HG02938 (cell line): ENCODE measurements around the gene TRAF7.

Source experiments
- ATAC-seq: cut with Tn5 transposase; IDR thresholded peaks from one replicate; pipeline ENCODE4 v1.9.1; 2021; ENCODE audit warnings: mild to moderate bottlenecking, moderate library complexity; ENCODE audit not compliant: unreplicated experiment

Gene TRAF7

DNA sequence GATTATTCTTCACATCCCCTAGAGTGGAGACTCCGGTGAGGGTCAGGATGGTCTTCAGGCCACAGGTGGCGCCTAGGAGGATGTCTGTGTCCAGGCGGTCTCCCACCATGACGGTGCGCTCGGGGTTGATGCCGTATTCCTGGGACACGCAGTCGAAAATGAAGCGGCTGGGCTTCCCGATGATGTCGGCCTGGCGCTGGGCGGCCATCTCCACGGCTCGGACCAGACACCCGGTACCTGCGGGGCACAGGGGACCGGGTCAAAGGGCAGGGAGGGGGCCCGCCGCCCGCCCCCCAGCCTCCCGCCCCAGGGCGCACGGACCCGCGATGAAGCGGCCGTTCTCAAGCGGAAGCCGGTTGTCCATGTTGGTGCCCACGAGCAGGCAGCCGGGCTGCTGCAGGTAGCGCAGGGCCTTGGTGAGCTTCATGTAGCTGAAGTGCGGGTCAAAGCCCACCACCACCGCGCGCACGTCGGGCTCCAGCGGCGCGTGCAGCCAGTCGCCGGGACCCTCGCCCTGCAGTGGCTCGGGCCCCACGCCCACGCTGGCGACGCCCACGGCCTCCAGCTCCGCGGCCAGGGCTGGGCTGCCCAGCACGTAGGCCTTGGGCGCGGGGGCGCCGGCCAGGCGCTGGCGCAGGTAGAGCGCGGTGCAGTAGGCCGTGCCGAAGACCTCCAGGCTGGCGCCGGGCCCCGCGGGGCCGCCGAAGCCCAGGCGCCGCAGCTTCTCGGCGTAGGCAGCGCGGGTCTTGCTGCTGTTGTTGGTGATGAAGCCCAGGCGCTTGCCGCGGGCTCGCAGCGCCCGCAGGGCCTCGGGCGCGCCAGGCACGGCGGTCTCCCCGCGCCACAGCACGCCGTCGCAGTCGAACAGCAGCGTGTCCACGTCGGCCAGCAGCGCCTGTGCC is 58.5 kb downstream of the TRAF7 start:
- ATAC-seq, result no peak

DNA sequence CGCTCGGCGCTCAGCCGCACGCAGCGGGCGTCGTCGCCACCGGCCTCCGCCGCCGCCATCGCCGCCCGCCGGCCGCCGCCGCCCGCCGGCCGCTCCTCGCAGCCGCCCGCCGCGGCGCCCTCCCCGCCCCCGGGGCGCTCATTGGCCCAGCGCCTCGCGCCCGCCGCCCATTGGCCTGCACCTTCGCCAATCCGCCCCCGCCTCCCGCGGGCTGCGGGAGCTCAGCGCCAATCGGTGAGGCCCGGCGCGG is 59.1 kb downstream of the TRAF7 start, which contains the start of gene PGP:
PGP (minus strand) TSS at position 122 of the 250 bp plus-strand sequence; CDS start at position 59, 63 bp downstream.
- peak; percentile 77 for ATAC-seq

- no peak for ATAC-seq
Measured at GRCh38 chr16:2216330-2216729, 60.7 kb downstream of the TRAF7 start.

DNA sequence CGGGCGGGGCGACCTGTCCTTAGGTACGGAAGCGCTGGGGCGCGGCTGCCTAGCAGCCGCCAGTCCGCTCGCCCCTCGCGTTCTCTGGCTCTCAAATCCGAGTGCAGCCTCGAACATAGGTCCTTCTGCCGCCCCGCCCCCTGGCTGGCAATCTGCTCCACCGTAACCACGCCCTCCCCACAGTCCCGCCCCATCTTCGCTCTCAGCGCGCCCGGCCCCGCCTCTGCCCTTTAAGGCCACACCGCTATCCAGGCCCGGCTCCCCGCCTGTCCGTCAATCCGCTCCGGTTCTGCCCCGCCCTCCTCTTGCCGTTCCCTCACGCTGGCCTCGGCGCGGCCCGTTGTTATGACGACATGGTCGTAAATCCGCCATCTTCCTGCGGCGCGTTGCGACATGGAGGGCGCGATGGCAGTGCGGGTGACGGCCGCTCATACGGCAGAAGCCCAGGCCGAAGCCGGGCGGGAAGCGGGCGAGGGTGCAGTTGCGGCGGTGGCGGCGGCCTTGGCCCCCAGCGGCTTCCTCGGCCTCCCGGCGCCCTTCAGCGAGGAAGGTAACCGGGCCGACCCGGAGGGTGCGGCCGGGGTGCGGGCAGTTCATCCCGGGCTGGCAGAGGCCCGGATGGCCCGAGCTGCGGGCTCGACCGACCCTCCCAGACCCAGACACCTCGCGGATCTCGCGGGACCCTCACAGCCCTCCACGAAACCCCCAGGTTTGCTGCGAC is 67.8 kb downstream of the TRAF7 start, which contains the start of gene E4F1:
E4F1 (plus strand) TSS at position 371 of the 721 bp plus-strand sequence; CDS start at position 394, 23 bp downstream.
- ATAC-seq, result peak; percentile 87

- ATAC-seq, result peak; percentile 23
Measured at GRCh38 chr16:2223942-2224486, 68.4 kb downstream of the TRAF7 start.

GRCh38 chr16:2226245-2226793 is 70.7 kb downstream of the TRAF7 start:
- ATAC-seq, result no peak

- no peak for ATAC-seq
Measured at GRCh38 chr16:2226918-2227317, 71.3 kb downstream of the TRAF7 start.
